Fibroblast of upper back skin (primary cell): Measurements from ENCODE around the gene PITRM1.

Source experiments
- DNase-seq: peaks from one replicate; pipeline ENCODE4 v3.0.0-alpha.2; 2013

Gene PITRM1

GRCh38 chr10:3166496-3167290, 5.9 kb downstream of the PITRM1 start:
- no peak for DNase-seq

GRCh38 chr10:3165196-3165595, 7.4 kb downstream of the PITRM1 start:
- DNase-seq: no peak

GRCh38 chr10:3163879-3164278, 8.7 kb downstream of the PITRM1 start:
- no peak for DNase-seq

GRCh38 chr10:3162533-3162932, 10.0 kb downstream of the PITRM1 start:
- DNase-seq: no peak

DNA sequence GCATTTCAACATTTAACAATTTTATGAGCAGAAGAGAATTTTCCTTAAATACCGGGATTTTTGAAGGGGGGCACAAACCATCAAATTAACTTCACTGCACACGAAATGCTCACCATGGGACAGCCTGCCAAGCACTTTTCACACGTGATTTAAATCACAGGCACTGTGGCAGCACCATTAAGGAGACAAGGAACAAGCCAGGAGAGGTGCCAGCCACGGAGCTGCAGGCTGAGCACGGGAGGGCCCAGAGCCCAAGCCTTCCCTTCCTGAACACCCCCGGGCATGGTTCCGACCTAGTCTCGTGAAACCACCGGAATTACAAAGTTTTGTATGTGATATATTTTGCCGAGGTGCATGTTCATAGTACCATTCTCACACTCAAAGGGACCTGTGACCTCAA, 13.4 kb downstream of the PITRM1 start:
- no peak for DNase-seq

DNA sequence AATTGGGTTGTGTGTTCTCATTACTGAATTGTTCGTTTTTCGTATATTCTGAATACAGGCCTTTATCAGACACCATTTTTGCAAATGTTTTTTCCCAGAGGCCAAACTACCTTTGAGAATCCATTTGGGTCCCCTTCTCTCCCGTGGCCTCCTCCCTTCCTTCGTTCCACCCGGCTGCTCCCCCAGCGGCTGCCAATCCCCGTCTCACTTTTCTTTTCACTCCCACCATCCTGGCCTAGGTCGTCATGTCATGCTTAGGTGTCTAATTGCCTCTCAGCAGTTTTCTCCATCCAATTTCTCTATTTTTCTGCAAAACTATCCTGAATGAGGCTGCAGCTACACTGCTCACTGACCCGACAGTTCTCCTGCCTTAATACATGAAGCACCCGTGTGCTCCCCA, 17.9 kb downstream of the PITRM1 start:
- DNase-seq: no peak

DNA sequence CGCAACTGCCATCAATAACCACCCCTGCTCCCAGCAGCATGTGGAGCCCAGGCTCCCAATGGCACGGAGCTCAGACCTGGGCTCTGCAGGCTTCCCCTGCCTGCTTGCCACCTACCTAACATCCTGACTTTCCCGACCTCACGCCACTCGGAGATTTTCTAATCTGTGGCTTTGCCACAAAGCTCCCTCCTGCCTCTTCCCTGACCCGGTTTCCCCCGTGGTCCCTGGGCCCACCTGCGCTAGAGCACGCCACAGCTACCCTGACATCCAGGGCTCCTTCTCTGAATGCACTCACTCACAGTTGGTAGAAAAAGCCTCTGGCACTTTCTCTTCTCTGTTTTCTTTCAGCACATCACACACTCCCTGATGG, 20.0 kb downstream of the PITRM1 start:
- no peak for DNase-seq

GRCh38 chr10:3151889-3152565, 20.6 kb downstream of the PITRM1 start:
- no peak for DNase-seq

- DNase-seq: no peak
Measured at GRCh38 chr10:3150961-3151360, 21.6 kb downstream of the PITRM1 start.

GRCh38 chr10:3150366-3150765, 22.2 kb downstream of the PITRM1 start:
- DNase-seq: no peak

GRCh38 chr10:3149918-3150317, 22.7 kb downstream of the PITRM1 start:
- no peak for DNase-seq

GRCh38 chr10:3148994-3149393, 23.6 kb downstream of the PITRM1 start:
- DNase-seq: no peak

GRCh38 chr10:3148041-3148440, 24.5 kb downstream of the PITRM1 start:
- DNase-seq: no peak

DNA sequence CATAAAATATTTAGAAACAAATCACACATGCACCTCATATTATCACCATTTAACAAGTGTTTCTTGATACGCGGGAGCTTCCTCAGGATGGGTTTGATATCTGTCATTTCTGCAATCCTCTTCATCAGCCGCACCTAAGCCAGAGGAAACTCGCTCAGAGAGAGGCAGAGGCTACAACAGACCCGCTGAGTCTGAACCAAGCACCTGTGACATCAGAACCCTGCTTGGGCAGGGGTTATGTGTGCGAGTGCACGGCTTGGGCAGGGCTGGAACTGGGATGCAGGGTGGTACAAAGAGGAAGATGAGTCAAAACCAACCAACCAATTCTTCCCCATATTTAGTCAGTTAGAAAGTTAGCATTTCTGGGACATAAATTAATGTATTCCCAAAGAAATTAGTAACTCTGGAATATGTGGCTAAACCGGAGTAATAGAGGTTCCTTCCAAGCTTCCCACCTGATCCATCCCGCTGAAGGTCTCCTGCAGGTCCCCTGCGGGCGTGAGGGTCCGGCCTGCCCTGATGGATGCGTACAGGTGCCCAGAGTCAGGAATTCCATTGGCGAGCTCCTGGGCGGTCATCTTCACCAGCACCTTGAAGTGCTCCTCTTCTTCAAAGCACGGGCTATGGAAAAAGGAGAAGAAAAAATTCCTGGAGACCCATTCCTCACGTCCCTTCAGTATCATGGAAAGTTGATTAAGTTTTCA, 25.3 kb downstream of the PITRM1 start:
- no peak for DNase-seq

GRCh38 chr10:3146289-3146688, 26.3 kb downstream of the PITRM1 start:
- DNase-seq: no peak

GRCh38 chr10:3145366-3145765, 27.2 kb downstream of the PITRM1 start:
- DNase-seq: no peak

GRCh38 chr10:3143791-3144434, 28.7 kb downstream of the PITRM1 start:
- no peak for DNase-seq

DNA sequence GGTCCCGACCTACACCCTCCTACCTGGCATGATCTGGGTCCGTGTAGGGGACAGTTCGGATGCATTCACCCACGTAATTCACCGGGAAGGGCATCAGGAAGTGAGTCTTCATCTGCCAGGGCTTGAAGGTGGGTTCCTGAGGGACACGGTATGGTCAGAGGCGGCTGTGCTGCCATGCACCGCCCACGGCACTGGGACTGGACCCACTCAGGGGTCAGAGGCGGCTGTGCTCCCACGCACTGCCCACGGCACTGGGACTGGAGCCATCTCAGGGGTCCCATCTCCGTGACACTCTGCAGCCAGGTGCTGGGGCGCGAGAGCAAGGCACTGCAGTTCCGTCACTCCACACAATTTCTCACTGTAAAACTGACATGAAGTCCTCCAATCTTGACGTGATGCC, 29.2 kb downstream of the PITRM1 start:
- DNase-seq: no peak

GRCh38 chr10:3142146-3142875, 30.3 kb downstream of the PITRM1 start:
- DNase-seq: peak; percentile 6

DNA sequence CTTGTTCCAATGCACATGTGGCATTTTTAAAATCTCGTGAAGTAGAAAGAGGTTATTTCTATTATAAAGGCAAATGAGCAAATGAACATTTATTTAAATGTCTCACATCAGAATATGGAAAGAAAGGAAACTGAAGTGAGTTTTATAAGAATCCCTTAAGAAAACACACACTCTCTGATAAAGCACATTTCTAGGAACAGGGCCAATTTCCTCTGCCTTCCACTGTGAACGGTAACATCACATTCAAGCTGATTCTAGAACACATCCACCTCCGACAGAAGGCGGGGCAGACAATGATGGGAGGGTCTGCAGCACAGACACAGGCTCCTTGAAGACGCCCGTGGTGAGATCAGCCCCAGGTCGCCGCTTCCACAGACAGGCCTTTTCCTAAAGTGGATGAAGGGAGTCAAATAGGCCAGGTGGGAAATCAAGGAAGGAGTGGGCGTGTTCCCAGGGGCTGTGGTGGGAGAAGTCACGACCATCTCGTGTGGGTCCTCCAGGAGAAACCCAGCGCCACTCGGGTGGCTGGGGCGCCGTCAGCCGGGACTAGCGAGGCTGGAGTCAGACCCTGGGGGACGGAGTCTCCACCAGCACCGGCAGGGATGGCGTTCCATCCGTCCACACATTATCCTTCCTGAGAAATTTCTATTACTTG, 31.1 kb downstream of the PITRM1 start:
- DNase-seq: peak; percentile 20

DNA sequence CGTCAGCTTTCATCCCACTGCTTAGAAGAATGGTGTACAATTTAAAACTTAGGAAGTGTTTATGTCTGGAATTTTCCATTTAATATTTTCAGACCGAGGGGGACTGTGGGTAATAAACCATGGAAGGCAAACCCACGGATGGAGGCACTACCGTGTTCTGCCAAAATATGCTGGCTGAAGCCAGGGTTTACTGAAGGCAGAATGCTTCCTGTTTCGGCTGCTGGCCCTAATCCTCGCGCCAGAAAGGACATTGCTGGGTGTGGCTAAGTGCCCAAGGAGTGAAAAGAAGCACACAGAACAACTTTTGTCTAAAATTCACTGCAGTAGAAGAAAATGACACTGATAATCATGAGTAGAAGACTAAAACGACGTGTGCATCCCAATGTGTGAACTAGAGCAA, 32.3 kb downstream of the PITRM1 start:
- no peak for DNase-seq

DNA sequence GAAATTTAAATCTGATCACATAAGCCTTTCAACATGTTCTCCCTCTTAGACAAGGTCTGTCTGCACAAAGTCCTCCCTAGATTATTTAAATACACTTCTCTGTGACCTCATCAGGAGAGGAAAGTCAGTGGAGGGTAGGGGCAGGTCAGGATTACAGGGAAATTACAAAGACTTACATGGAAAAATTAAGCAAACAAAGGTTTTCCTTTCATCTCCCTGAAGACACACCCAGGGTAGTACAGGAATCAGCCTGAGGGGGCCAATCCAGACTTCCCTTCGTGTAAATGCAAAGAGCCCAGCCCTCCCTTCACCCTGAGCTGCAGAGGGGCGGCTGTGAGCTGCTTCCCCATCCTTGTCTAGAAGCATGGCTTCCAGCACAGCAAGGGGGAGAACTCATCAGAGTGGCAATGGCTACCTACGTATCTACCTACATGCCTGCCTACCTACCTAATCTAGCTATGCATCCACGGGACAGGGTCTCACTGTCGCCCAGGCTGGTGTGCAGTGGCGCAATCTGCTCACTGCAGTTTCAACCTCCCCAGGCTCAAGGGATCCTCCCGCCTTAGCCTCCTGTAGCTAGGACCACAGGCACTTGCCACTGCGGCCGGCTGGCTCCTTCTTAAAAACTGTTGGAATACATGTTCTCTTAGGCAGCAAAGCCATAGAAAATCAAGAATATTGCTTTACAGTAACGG, 33.2 kb downstream of the PITRM1 start:
- no peak for DNase-seq
